ENCODE measurements around the gene ULBP3. TPM values are rescaled to one million over a fixed set of nuclear protein-coding genes. Genes with fewer than 3 reads are reported as not detected.

ULBP3 gene
- total and polyA plus RNA-seq, 2 of the 4 experiments (the other 2 are of a cell fraction): 11.1 to 35.1 TPM

Other genes starting within 250 kb of the ULBP3 start
- 63.8 and 74.7 TPM in 2 replicates for gene LRP11, start 204.8 kb downstream of the ULBP3 start, total RNA-seq (2012; rRNA removed)
- 46.5 and 48.8 TPM in 2 replicates for gene LRP11, start 204.8 kb downstream of the ULBP3 start, polyA plus RNA-seq (2012; rRNA removed)
- not detected in 2 replicates for gene RAET1E, start 171.0 kb downstream of the ULBP3 start, total RNA-seq (2012; rRNA removed)
- not detected in 2 replicates for gene RAET1E, start 171.0 kb downstream of the ULBP3 start, polyA plus RNA-seq (2012; rRNA removed)
- gene RAET1G, start 146.0 kb downstream of the ULBP3 start, total RNA-seq (2012; rRNA removed): 1.3 and 2.2 TPM in 2 replicates
- gene RAET1G, start 146.0 kb downstream of the ULBP3 start, polyA plus RNA-seq (2012; rRNA removed): 3.6 and 4.2 TPM in 2 replicates
- 7.2 and 7.9 TPM in 2 replicates for gene ULBP2, start 127.1 kb downstream of the ULBP3 start, total RNA-seq (2012; rRNA removed)
- gene ULBP2, start 127.1 kb downstream of the ULBP3 start, polyA plus RNA-seq (2012; rRNA removed): 16.2 and 17.0 TPM in 2 replicates
- 0.18 and 0.56 TPM in 2 replicates for gene ULBP1, start 105.2 kb downstream of the ULBP3 start, total RNA-seq (2012; rRNA removed)
- gene ULBP1, start 105.2 kb downstream of the ULBP3 start, polyA plus RNA-seq (2012; rRNA removed): 0.69 and 0.87 TPM in 2 replicates
- not detected in 2 replicates for gene RAET1L, start 43.6 kb downstream of the ULBP3 start, total RNA-seq (2012; rRNA removed)
- not detected in 2 replicates for gene RAET1L, start 43.6 kb downstream of the ULBP3 start, polyA plus RNA-seq (2012; rRNA removed)
- not detected in 2 replicates for gene PPP1R14C, start 73.9 kb upstream of the ULBP3 start, total RNA-seq (2012; rRNA removed)
- gene PPP1R14C, start 73.9 kb upstream of the ULBP3 start, polyA plus RNA-seq (2012; rRNA removed): not detected in 2 replicates